Activated T-cell treated with anti-CD3 and anti-CD28 coated beads for 4 hours (primary cell): ENCODE measurements around the gene USP34.
"Not testable (repeated sequence)": the region's sequence is repeated elsewhere in the genome, so short reads cannot be mapped to it uniquely, and the experiment has no call there.

ENCODE experiments used
- DNase-seq: peaks from one replicate; pipeline ENCODE4 v3.0.0-alpha.2; 2020

USP34 gene

DNA sequence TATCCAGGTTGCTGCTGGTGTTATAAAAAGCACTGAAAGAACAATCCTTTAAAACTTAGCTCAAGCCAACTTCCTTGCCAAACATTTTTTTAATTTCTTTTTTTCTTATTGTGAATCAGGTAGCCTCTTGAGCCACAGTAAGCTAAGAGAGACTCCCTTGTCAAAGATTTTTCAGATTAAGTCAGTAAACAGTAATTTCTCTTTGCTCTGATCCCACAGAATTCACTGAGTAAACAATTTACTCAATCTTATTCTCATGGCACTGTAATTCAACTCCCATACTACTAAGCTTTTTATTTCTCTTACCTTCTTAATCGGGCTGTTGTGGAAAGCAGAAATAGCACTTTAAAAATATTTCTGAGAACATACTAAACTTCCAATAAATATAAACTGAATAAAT, 226.2 kb downstream of the USP34 start:
- DNase-seq, result no peak

DNA sequence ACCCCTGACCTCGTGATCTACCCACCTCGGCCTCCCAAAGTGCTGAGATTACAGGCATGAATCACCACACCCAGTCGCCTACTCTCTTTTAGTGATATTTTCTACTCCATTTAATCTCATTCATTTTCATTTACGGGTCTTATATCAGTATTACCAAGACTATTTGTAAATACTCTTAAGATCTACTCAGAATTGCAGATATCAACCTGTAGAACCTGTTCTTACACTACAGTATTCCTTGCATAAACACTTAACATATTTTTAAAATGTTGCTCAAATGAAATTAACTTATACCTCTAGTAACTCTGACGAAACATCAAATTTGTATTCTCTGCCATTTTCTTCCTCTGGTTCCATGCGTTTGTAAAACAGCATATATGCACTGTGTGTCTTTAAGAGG, 229.6 kb downstream of the USP34 start:
- no peak for DNase-seq

- no peak for DNase-seq
These were observed 232.5 kb downstream of the USP34 start for GRCh38 chr2:61238219-61239012.

DNA sequence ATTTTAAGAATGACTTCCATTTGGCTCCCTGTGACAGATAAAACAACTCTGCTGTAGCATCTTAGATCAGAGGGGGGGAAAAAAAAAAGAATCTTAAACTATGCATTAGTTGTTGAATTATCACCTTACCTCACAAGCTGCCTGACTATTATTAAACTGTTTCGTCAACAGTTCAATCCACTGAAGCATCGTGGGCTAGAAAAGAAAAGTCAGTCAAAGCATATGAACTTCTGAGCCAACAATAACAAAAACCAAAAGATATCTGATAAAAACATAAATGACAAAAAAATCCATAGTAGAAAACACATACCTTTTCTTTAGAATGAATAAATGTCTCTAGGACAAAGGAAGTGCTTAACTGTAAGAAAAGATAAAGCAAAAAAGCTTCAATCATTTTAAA, 235.2 kb downstream of the USP34 start:
- no peak for DNase-seq

- no peak for DNase-seq
These were observed 237.3 kb downstream of the USP34 start for GRCh38 chr2:61233581-61233980.

- DNase-seq, result no peak
These were observed 241.0 kb downstream of the USP34 start for GRCh38 chr2:61229936-61230335.

DNA sequence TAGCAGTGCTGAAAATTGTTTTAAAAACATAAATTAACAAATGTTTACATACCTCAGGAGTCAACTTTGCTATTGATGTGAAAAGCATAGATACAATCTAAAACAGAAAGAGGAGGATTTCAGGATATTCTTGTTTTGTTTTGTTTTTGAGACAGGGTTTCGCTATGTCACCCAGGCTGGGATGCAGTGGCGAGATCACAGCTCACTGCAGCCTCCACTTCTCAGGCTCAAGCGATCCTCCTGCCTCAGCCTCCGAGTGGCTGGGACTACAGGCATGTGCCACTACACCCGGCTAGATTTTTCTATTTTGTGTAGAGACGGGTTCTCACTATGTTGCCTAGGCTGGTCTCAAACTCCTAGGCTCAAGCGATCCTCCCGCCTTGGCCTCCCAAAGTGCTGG, 248.3 kb downstream of the USP34 start:
- no peak for DNase-seq

- DNase-seq, result no peak
These were observed 249.1 kb downstream of the USP34 start for GRCh38 chr2:61221819-61222218.

DNA sequence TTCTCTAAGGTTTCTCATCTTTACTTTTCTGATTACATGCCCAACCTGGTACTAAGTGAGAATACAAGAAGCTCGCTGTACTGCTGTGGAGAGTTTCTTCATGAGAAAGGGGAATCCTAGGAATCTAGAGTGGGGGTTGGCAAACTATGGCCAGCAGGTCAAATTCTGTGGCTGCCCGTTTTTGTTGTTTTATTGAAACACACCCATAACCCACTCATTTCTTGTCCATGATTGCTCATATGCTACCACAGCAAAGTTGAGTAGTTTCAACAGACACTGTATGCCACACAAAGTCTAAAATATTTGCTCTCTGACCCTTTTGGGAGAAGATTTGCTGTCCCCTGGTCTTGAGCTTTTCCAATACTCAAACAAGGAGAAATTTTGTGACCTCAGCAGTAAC, 250.1 kb downstream of the USP34 start:
- no peak for DNase-seq

GRCh38 chr2:61218817-61219170, 252.1 kb downstream of the USP34 start:
- DNase-seq, result no peak

DNA sequence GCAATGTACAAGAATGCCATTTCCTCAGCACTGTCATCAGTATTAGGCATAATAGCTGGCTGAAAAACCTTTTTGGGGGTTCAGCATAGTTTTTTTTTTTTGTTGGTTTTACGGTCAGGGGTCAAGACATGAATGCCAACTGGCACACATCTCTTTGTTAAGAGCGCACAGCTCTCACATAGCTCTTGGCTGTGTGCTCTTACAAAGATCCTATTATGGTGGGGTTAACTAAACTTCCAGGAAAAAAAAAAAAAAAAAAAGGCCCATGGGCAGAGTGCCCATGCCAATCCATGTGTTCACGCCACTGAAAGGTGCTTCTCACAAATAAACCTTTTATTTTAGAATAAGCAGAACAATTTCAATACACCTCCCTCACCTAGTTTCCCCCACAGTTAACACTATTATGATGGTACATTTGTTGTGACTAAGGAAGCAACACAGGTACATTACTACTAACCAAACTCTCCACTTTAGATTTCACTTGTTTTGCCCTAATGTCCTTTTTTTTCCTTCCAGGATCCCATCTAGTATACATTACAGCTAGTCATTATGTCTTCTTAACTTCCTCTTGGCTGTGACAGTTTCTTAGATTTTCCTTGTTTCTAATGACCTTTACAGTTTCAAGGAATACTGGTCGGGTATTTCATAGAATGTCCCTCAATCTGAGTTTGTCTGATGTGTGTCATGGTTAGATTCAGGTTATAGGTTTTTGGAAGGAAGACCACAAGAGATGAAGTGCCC, 252.6 kb downstream of the USP34 start:
- DNase-seq, result no peak

- no peak for DNase-seq
These were observed 256.7 kb downstream of the USP34 start for GRCh38 chr2:61214171-61214570.

- no peak for DNase-seq
These were observed 260.4 kb downstream of the USP34 start for GRCh38 chr2:61210332-61210981.

- no peak for DNase-seq
These were observed 265.8 kb downstream of the USP34 start for GRCh38 chr2:61205132-61205531.

- no peak for DNase-seq
These were observed 274.2 kb downstream of the USP34 start for GRCh38 chr2:61196671-61197070.

GRCh38 chr2:61194646-61195045, 276.2 kb downstream of the USP34 start:
- not testable (repeated sequence) for DNase-seq

DNA sequence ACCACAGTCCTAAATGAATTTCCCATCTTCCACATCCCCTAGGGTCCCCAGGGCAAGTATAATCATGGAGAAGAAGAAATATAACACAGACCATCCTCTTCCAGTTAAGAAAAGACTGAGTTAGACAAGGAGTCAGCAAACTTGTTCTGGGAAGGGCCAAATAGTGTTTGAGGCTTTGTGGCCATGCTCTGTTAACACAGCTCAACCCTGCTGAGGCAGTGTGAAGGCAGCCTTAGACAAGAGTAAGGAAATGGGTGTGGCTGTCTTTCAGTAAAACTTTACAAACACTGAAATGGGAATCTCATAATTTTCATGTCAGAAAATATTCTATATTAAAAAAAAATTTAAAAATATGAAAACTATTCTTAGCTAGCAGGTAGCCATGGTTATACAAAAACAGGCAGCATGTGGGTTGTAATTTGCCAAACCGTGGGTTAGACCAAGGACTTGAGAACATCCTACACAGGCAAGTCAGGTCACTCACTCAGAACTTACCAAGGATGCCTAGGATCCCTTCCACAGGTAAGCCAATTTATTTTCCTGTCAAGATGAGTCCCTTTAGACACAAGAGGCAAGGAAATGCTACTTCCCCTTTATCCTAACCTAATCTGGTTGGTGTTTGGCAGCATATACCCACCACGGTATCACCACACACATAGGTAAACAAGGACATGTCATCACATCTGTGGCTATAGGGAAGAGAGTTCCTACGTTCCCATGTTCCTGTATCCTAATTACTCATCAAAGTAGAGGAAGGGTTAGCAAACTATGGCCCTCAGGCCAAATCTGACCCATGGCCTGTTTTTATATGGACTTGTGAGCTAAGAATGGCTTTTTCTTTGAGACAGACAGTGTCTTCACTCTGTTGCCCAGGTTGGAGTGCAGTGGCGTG, 277.0 kb downstream of the USP34 start:
- DNase-seq, result no peak

DNA sequence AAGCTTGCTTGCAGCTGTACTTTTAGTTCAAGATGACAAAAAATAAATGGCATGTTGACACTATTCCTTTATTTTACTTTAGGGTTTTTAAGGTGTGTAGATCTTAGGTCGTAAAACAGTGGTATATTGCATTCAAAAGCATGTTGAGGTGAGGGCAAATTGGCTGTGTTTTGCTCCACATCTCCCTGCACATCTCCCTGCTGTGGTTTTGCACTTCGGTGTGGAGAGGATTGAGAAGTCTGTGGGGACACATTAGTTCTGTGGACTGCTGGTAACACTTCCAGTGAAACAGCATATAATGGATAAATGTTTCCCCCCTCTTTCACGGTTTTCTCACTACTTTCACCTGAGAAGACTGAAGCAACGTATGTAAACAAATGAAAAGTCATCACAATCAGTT, 283.8 kb downstream of the USP34 start:
- no peak for DNase-seq

DNA sequence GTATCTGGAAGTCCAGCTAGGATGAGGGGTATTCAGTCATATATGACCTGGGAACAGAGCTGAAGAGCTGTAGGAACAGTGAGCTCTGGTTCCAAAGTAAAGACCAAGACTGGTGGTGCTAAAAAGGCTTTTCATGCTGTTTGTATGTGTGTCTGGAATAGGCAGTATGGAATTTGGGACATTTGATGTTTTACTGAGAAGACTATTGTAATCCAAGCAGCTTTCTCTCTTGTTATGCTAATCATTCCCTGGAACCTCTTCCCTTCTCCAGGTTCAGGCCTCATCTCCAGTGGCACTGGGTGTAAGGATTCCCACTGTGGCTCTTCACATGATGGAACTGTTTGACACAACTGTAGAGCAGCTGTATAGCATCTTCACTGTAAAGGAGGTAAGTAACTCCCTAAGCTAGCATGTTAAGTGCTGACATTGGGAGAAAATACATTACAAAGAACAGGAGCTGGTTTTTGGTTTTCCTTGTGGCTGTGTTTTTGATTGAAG, 285.6 kb downstream of the USP34 start:
- no peak for DNase-seq

- no peak for DNase-seq
These were observed 286.6 kb downstream of the USP34 start for GRCh38 chr2:61184263-61184662.

DNA sequence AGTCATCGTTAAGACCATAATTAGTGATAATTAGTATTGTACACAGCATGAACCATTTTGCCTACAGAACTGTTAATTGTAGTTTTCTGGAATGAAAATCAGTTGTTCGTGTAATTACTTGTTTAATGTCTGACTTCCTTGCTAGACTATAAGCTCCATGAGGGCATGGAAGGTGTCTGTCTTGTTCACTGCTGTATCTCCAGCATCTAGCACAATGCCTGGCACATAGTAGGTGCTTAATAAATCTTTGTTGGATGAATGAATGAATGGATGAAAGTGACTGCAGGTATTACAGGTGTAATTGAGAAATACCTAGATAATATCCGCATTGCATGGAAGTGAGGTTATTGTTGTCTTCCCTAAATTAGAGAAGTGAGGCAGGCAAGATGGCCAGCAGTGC, 287.1 kb downstream of the USP34 start:
- DNase-seq, result no peak

DNA sequence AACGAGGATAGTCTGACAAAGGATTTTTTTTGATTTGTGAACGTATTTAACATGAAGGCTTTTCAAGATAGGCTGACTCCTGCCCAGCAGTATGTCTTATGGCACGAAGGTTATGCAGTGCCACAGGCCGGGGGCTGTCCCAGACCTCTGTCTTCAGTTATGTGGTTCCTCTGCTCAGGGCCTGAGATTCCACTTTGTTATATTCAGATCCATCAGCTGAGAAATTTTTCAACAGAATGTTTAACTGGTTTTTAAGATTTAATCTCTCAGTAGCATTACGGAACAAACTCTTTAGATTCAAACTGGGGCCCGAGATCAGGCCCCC, 288.9 kb downstream of the USP34 start:
- DNase-seq, result no peak
